Occipital lobe (tissue), 2 donors: ENCODE results near the gene PRR7. TPM values are rescaled to one million over a fixed set of nuclear protein-coding genes. Genes with fewer than 3 reads are reported as not detected.

Experiments
- DNase-seq: peaks from one replicate; lab custom pipeline; 2025; lab: John Stamatoyannopoulos, UW
- total RNA-seq: library from RNA; depleted of rRNA; stranded (reverse); fragments of >200 nt; gene quantifications from one replicate; pipeline ENCODE4 v1.2.3, GENCODE V29; 2014

The PRR7 gene
- total RNA-seq, 1 donor from 2014 or later = 11.7 TPM

GRCh38 chr5:177497292-177498012 lies 50.8 kb downstream of the PRR7 start, which contains the start of gene PDLIM7:
TSS of gene PDLIM7 (minus strand) at chr5:177497604. CDS start at chr5:177496512, 1,092 bp downstream.
- DNase-seq = peak; percentile 81

GRCh38 chr5:177498013-177498787 lies 51.6 kb downstream of the PRR7 start:
- DNase-seq = no peak

- no peak for DNase-seq
Observed at GRCh38 chr5:177499842-177500241, 53.2 kb downstream of the PRR7 start.

DNA sequence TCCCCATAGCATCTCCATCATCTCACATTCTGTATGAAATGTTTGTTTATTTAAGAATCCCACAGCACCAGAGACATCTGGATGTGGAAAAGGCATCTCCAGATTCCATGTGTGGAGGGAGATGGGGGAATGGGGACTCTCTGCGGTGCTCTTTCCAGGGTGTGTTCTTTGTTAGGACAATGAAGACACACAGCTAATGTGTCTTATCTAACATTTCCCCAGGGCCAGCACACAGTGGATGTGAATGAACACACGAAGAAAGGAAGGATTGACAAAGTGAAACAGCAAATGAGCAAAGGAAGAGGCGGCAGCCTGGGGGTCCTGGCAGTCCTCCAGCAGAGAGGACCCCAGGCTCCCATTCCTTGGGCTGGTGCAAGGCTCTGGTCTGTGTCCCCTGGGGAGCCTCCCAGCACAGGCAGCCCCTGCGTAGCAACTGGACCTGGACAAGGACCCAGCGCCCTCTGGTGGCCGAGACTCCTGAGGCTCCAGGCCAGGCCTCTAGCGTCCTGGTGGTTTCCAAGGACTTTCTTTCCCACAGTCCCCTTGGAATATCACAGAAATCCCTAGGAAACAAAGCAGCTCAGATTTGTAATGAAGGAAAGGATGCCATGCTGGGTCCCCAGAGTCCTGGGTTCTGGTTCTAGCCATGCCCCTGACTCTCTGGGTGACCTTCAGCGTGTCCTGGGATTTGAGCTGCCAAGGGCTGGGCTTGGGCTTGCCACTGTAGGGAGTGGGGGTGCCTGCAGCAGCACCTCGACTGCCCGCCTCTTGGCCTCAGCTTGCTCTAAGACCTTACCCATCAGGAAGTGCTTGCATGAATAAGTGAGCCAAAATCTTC lies 54.3 kb downstream of the PRR7 start:
- peak; percentile 83 for DNase-seq

- no peak for DNase-seq
Observed at GRCh38 chr5:177501874-177502678, 55.5 kb downstream of the PRR7 start.

DNA sequence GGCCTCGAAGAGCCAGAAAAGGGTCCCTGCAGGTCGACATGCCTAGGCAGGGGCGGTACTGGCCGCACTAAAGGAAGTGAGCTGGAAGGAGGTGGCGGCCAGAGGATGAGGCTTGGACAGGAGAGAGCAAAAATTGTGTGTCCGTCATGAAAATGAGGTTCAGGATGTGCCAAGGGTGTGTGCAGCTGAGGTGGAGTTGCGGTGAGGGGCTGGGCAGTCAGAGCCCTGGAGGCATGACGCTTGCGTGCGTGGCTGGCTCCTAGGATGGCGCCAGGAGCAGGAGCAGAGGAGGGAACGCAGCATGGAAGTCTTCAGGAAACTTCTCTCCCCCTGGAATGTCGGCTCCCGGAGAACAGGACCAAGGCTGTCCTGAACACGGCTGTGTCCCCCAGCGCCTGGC lies 56.3 kb downstream of the PRR7 start:
- no peak for DNase-seq

DNA sequence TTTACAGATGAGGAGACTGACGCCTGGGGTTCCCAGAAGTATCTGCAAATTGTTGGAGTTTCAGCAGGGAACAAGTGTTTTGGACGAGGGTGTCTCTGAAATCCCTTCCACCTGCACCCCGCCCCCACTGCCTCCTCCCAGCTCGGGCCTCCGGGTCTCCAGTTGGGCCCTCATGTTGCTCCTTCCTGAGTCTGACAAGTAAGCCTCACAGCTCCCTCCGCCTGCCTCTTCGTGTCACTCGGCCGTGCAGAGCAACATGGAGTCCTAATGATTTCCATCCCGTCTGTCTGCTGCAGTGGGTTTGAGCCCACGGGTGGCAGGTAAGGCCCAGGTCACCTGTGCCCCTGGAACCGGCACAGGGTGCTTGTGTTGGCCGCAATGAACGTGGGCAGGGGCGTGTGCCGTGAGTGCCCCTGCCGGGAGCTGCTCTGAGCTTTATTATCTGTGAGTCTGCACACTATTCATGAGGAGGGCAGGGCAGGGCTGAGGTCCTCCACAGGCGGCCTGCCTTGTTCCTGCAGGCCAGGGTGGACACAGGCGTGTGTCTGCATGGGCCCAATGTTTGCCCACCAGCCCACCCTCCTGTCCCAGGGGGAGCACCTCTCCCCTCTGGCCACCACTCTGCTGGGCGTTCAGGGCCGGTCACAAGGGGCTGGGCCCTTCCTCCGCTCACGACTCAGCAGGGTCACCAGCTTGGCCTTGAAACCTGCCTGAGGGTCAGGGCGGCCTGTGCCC lies 56.9 kb downstream of the PRR7 start:
- no peak for DNase-seq

DNA sequence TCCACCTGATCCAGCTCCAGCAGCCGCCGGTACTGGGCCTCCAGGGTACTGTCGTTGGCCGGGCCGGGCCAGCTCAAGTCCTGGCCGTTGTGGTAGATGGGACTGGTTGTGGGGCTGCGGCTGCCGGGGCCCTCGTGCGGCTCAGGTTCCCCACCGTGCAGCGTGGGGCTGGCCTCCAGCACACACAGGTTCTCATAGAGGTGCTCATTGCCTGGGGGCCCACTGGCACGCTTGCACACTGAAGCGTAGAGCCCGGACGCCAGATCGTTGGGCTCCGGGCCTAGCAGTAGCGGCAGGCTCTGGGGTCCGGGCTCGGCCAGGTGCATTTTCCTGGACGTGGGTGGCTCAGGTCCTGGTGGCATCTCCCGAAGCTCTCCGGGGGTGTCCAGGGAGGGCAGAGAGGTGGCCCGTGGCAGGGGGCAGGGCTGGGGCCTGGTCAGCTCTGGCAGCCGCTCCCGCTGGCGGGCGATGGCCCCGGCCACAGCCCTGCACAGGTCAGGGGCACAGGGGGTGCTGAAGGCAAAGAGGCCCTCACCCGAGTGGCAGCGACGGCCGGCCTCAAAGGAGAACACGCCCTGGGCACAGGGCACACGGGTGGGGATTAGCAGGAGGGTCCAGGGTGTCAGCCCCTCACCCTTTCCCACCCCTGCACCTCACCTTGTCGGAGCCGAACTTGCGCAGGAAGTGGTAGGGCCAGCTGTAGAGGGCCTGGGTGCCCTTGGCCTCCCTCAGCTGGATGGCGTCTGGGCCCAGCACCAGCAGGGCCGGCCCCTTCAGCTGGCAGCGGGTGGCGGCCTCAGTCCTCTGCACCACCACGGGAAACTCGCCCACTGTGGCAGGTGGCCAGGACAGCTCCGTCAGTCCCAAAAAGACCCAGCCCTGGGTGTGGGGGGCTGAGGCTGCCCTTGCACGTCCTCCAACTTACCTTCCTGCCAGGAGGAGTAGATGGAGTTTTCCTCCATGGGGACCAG lies 57.8 kb downstream of the PRR7 start:
- DNase-seq = no peak

DNA sequence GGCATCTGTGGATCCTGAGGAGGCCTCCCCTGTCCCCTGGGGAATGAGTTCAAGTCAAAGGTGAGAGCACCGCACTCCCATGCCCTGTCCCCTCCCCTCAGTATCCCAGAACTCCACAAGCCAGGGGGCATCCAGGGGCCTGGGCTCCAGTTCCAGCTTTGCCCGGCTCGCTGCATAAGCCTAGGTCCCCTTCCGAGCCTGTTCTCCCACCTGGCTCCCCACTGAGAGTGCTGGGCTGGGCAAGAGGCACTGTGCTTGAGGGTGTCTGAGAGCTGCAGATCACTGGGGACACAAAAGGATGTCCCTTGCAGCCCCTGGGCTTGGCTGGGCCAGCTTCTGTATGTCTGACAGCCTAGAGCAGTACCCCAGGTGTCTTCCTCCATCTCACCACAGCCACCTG lies 58.5 kb downstream of the PRR7 start:
- no peak for DNase-seq

Other genes with a start within 250 kb of the PRR7 start
- 16.1 TPM for gene RAB24, start 143.1 kb upstream of the PRR7 start, total RNA-seq
- 34.6 TPM for gene PRELID1, start 143.0 kb upstream of the PRR7 start, total RNA-seq
- gene MXD3, start 134.9 kb upstream of the PRR7 start, total RNA-seq = 4.4 TPM
- 73.5 TPM for gene LMAN2, start 95.1 kb upstream of the PRR7 start, total RNA-seq
- gene RGS14, start 88.9 kb upstream of the PRR7 start, total RNA-seq = 4.4 TPM
- not detected for gene SLC34A1, start 62.4 kb upstream of the PRR7 start, total RNA-seq
- not detected for gene PFN3, start 46.2 kb upstream of the PRR7 start, total RNA-seq
- 3.9 TPM for gene F12, start 37.2 kb upstream of the PRR7 start, total RNA-seq
- gene GRK6, start 20.1 kb upstream of the PRR7 start, total RNA-seq = 14.0 TPM
- 170 TPM for gene DBN1, start 26.8 kb downstream of the PRR7 start, total RNA-seq
- gene PDLIM7, start 50.8 kb downstream of the PRR7 start, total RNA-seq = 7.8 TPM
- gene DOK3, start 63.0 kb downstream of the PRR7 start, total RNA-seq = 3.0 TPM
- 63.5 TPM for gene DDX41, start 70.1 kb downstream of the PRR7 start, total RNA-seq
- gene FAM193B, start 107.7 kb downstream of the PRR7 start, total RNA-seq = 32.1 TPM
- gene TMED9, start 145.4 kb downstream of the PRR7 start, total RNA-seq = 24.6 TPM
- gene B4GALT7, start 153.3 kb downstream of the PRR7 start, total RNA-seq = 15.8 TPM